MM.1S (cell line): Measurements from ENCODE around the gene GSDMA.
"Not testable (repeated sequence)": the region's sequence is repeated elsewhere in the genome, so short reads cannot be mapped to it uniquely, and the experiment has no call there.

Experiments used
- DNase-seq: peaks from one replicate; pipeline ENCODE4 v3.0.0-alpha.2; 2015
- H2AFZ ChIP-seq: fragments of 300-600 bp; sonication (generic); 2 replicates; pipeline ENCODE4 v1.6.0; 2016; ENCODE audit warnings: antibody characterized with exemption, low read length
- H3F3A ChIP-seq: fragments of 300-600 bp; sonication (generic); 2 replicates; pipeline ENCODE4 v1.6.1; 2016; ENCODE audit warnings: mild to moderate bottlenecking, antibody characterized with exemption, low read length, moderate library complexity, mixed read lengths; ENCODE audit not compliant: insufficient read depth
- H3K27ac ChIP-seq: fragments of 300-600 bp; sonication (generic); 2 replicates; pipeline ENCODE4 v1.5.1; 2016; ENCODE audit warnings: mild to moderate bottlenecking, low read length
- H3K27me3 ChIP-seq: fragments of 300-600 bp; sonication (generic); replicated peaks from 2 replicates; pipeline ENCODE4 v1.6.0; 2016; ENCODE audit warnings: low read length; ENCODE audit not compliant: insufficient read depth
- H3K36me3 ChIP-seq: fragments of 300-600 bp; sonication (generic); replicated peaks from 2 replicates; pipeline ENCODE4 v1.6.1; 2016; ENCODE audit warnings: mild to moderate bottlenecking, low read length, mixed read lengths; ENCODE audit not compliant: insufficient read depth
- H3K4me1 ChIP-seq: fragments of 300-600 bp; sonication (generic); 2 replicates; pipeline ENCODE4 v1.6.1; 2016; ENCODE audit warnings: low read length, mixed read lengths
- H3K4me2 ChIP-seq: fragments of 300-600 bp; sonication (generic); 2 replicates; pipeline ENCODE4 v1.6.0; 2016; ENCODE audit warnings: low read depth, low read length
- H3K4me3 ChIP-seq: fragments of 300-600 bp; sonication (generic); 2 replicates; pipeline ENCODE4 v1.5.1; 2016; ENCODE audit warnings: low read length, mixed read lengths
- H3K79me2 ChIP-seq: fragments of 300-600 bp; sonication (generic); 2 replicates; pipeline ENCODE4 v1.6.1; 2016; ENCODE audit warnings: mixed run types, low read length, mixed read lengths
- H3K9ac ChIP-seq: fragments of 300-600 bp; sonication (generic); 2 replicates; pipeline ENCODE4 v1.6.1; 2016; ENCODE audit warnings: low read length, mixed read lengths
- H3K9me2 ChIP-seq: fragments of 300-600 bp; sonication (generic); replicated peaks from 2 replicates; pipeline ENCODE4 v1.6.1; 2016; ENCODE audit warnings: mild to moderate bottlenecking, low read length, mixed read lengths; ENCODE audit not compliant: insufficient read depth
- H3K9me3 ChIP-seq: fragments of 300-600 bp; sonication (generic); replicated peaks from 2 replicates; pipeline ENCODE4 v1.6.1; 2016; ENCODE audit warnings: mild to moderate bottlenecking, low read length, mixed read lengths; ENCODE audit not compliant: insufficient read depth
- H4K20me1 ChIP-seq: fragments of 300-600 bp; sonication (generic); 2 replicates; pipeline ENCODE4 v1.6.1; 2016; ENCODE audit warnings: mild to moderate bottlenecking, low read length, moderate library complexity, mixed read lengths; ENCODE audit not compliant: insufficient read depth
- CTCF ChIP-seq: fragments of 300-600 bp; sonication (generic); IDR thresholded peaks from 2 replicates; pipeline ENCODE4 v1.5.1; 2016; ENCODE audit warnings: antibody characterized with exemption, low read length, mixed read lengths
- EZH2 ChIP-seq: fragments of 300-600 bp; sonication (generic); optimal IDR thresholded peaks from 2 replicates; pipeline ENCODE3; 2017; ENCODE audit warnings: low read depth, mild to moderate bottlenecking, antibody characterized with exemption, low read length, mixed read lengths
- EZH2phosphoT487 ChIP-seq: fragments of 300-600 bp; sonication (generic); IDR thresholded peaks from 2 replicates; pipeline ENCODE4 v1.6.1; 2018; ENCODE audit warnings: antibody characterized with exemption, low read length

Gene GSDMA

GRCh38 chr17:39997543-39997942 is 34.7 kb downstream of the GSDMA start:
- no peak overlapping the region for H3K27ac ChIP-seq

GRCh38 chr17:39999067-39999466 is 36.3 kb downstream of the GSDMA start:
- H3K27ac ChIP-seq: no peak overlapping the region
- H3F3A ChIP-seq: peaks cover 5% of the 10 kb centered on the region; the same call in 1 of the 2 replicates
- H3K9me2 ChIP-seq: no peaks in the 10 kb centered on the region
- DNase-seq: no peak
- H4K20me1 ChIP-seq: no peaks in the 10 kb centered on the region
- TF ChIP-seq CTCF: no peak
- no peak for TF ChIP-seq EZH2
- no peak for TF ChIP-seq EZH2phosphoT487
- no peaks in the 10 kb centered on the region for H3K27me3 ChIP-seq
- no peak overlapping the region for H2AFZ ChIP-seq
- H3K4me1 ChIP-seq: no peaks in the 10 kb centered on the region
- H3K79me2 ChIP-seq: no peaks in the 10 kb centered on the region
- H3K9ac ChIP-seq: no peak overlapping the region
- no peak overlapping the region for H3K4me3 ChIP-seq
- no peaks in the 10 kb centered on the region for H3K9me3 ChIP-seq
- no peak overlapping the region for H3K4me2 ChIP-seq
- H3K36me3 ChIP-seq: 0 out of 2 replicates have a peak, but pooled peaks cover 8% of the 10 kb centered on the region

More at GRCh38 chr17:39997543-39997942, 34.7 kb downstream of the GSDMA start:
- Histone ChIP-seq H3K9ac (no peak overlapping the region), H3K4me2 (no peak overlapping the region), H3K79me2 (peaks cover 4% of the 10 kb centered on the region; the same call in 1 of the 2 replicates), H4K20me1 (no peaks in the 10 kb centered on the region), H3K4me1 (no peaks in the 10 kb centered on the region), H3K36me3 (peaks cover 16% of the 10 kb centered on the region; the same call in 1 of the 2 replicates), H2AFZ (no peak overlapping the region), H3F3A (peaks cover 5% of the 10 kb centered on the region; the same call in 1 of the 2 replicates), H3K27me3 (no peaks in the 10 kb centered on the region), H3K9me3 (no peaks in the 10 kb centered on the region), H3K9me2 (no peaks in the 10 kb centered on the region), H3K4me3 (no peak overlapping the region)
- TF ChIP-seq EZH2 (no peak), CTCF (no peak), EZH2phosphoT487 (no peak)
- DNase-seq: no peak

GRCh38 chr17:40000161-40000560 is 37.4 kb downstream of the GSDMA start:
- Histone ChIP-seq H3K79me2 (no peaks in the 10 kb centered on the region), H3K27me3 (no peaks in the 10 kb centered on the region), H3F3A (peaks cover 5% of the 10 kb centered on the region; the same call in 1 of the 2 replicates), H3K36me3 (no peaks in the 10 kb centered on the region), H3K4me3 (no peak overlapping the region), H4K20me1 (no peaks in the 10 kb centered on the region), H3K4me1 (no peaks in the 10 kb centered on the region), H3K27ac (no peak overlapping the region), H2AFZ (no peak overlapping the region), H3K9ac (no peak overlapping the region), H3K9me3 (no peaks in the 10 kb centered on the region), H3K9me2 (no peaks in the 10 kb centered on the region), H3K4me2 (no peak overlapping the region)
- DNase-seq: no peak
- TF ChIP-seq EZH2phosphoT487 (no peak), EZH2 (no peak), CTCF (no peak)

- not testable (repeated sequence) for H3K27me3 ChIP-seq, H3K4me1 ChIP-seq, H4K20me1 ChIP-seq, DNase-seq, H2AFZ ChIP-seq, H3K9me3 ChIP-seq, H3K4me3 ChIP-seq, H3K9ac ChIP-seq, H3K9me2 ChIP-seq, H3K36me3 ChIP-seq, H3K4me2 ChIP-seq, H3K27ac ChIP-seq, H3K79me2 ChIP-seq, H3F3A ChIP-seq
These were observed 38.5 kb downstream of the GSDMA start for GRCh38 chr17:40001335-40001734.
